Caco-2 (cell line): Measurements from ENCODE around the gene CNTN5. TPM values are rescaled to one million over a fixed set of nuclear protein-coding genes. Genes with fewer than 3 reads are reported as not detected.

Source experiments
- BruUV-seq: library from RNA; stranded (reverse); fragments of 400-500 nt; replicated peaks from 2 replicates; lab custom pipeline; 2021; lab: Mats Ljungman, UMichigan
- CTCF ChIA-PET: fragments of 300-600 bp; sonication (Branson Sonifier 250); formaldehyde crosslinking; loops from one replicate; lab custom pipeline; 2022; ENCODE audit warnings: antibody characterized with exemption; lab: Charles Lee
- POLR2A ChIA-PET: fragments of 300-600 bp; sonication (Branson Sonifier 250); formaldehyde crosslinking; loops from one replicate; lab custom pipeline; 2022; ENCODE audit warnings: antibody characterized with exemption; lab: Charles Lee
- DNase-seq, 2 experiments: peaks; one replicate each; pipeline versions ENCODE4 v3.0.0 to v3.0.0-alpha.2; 2020 to 2022
- H3K27me3 ChIP-seq: replicated peaks from 2 replicates; pipeline ENCODE4 v1.6.0; 2011; ENCODE audit warnings: low read length; ENCODE audit not compliant: control insufficient read depth, insufficient read depth
- H3K36me3 ChIP-seq: 2 replicates; pipeline ENCODE4 v1.5.1; 2011; ENCODE audit warnings: low read length; ENCODE audit not compliant: control insufficient read depth, insufficient read depth
- H3K4me1 ChIP-seq: fragments of 250-450 bp; sonication (Bioruptor Pico); 2 replicates; pipeline ENCODE4 v1.5.1; 2020; ENCODE audit warnings: mild to moderate bottlenecking
- H3K4me3 ChIP-seq: 2 replicates; pipeline ENCODE4 v1.5.1; 2011; ENCODE audit warnings: low read depth, mild to moderate bottlenecking, control low read depth, low read length
- H3K9me3 ChIP-seq: fragments of 250-450 bp; sonication (Bioruptor Pico); 2 replicates; pipeline ENCODE4 v1.5.1; 2020; ENCODE audit warnings: mild to moderate bottlenecking, moderate library complexity
- H3K27ac Mint-ChIP-seq: one replicate; pipeline ENCODE4 v1.8.0; 2022; ENCODE audit warnings: mixed read lengths; ENCODE audit not compliant: unreplicated experiment
- H3K27me3 Mint-ChIP-seq: one replicate; pipeline ENCODE4 v1.8.0; 2022; ENCODE audit warnings: mixed read lengths; ENCODE audit not compliant: insufficient read depth, unreplicated experiment
- H3K36me3 Mint-ChIP-seq: one replicate; pipeline ENCODE4 v1.8.0; 2022; ENCODE audit warnings: mild to moderate bottlenecking, mixed read lengths; ENCODE audit not compliant: insufficient read depth, unreplicated experiment
- H3K4me1 Mint-ChIP-seq: one replicate; pipeline ENCODE4 v1.8.0; 2022; ENCODE audit warnings: low read depth, mixed read lengths; ENCODE audit not compliant: unreplicated experiment
- H3K4me3 Mint-ChIP-seq: one replicate; pipeline ENCODE4 v1.8.0; 2022; ENCODE audit warnings: mild to moderate bottlenecking, moderate library complexity, mixed read lengths; ENCODE audit not compliant: unreplicated experiment
- H3K9me3 Mint-ChIP-seq: one replicate; pipeline ENCODE4 v1.8.0; 2022; ENCODE audit warnings: mixed read lengths; ENCODE audit not compliant: unreplicated experiment
- intact Hi-C: fragments of 100-400 bp; cut with micrococcal nuclease; formaldehyde crosslinking; loops from one replicate; pipeline ENCODE4 v1.10.0; 2022; ENCODE audit not compliant: unreplicated experiment
- total RNA-seq: library from RNA; stranded (reverse); gene quantifications from 2 replicates; pipeline ENCODE4 v1.2.3, GENCODE V29; 2022
- TF ChIP-seq, protein P1 (sequence below), 2 experiments: fragments of 200-600 bp in 1 of 2; IDR thresholded peaks; 1 replicate in 1 of 2; 2 replicates in 1 of 2; pipeline versions ENCODE4 v1.5.1 to v1.8.0; 2011 to 2022; ENCODE audit warnings: antibody characterized with exemption in 1 of 2, control low read depth in 1 of 2, inconsistent platforms in 1 of 2, low read depth in 1 of 2, low read length in 1 of 2, mild to moderate bottlenecking in 1 of 2, moderate library complexity in 1 of 2; ENCODE audit not compliant: insufficient read depth in 1 of 2, severe bottlenecking in 1 of 2, unreplicated experiment in 1 of 2

The CNTN5 gene
- total RNA-seq, 1 experiment from 2014 or later = 1.00 TPM

DNA sequence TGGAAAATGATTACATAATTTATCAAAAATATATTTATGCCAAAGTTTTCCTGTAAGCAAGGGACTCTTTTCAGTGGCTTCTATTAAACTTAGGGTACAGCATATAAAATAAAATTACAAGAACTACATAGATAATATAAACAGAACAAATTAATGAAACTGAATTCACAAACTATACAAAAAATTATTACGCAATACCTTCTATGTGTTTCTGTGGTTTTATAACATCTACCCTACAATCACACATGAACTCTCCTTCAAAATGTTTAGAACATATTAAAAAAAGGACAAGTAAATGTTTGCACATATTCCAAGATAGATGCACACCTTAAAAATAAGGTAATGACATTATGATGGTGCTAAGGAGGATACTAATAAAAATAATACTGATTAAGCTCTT is 235.9 kb downstream of the CNTN5 start:
- no peaks in the 10 kb centered on the region for H3K4me1 ChIP-seq
- ChIA-PET POLR2A (no interaction called here), CTCF (interaction anchor here (0.6 kb wide), 1 partner anchor 220 kb away, joined by 3 read pairs; no protein-coding TSS in a partner anchor)
- H3K36me3 Mint-ChIP-seq = no peaks in the 10 kb centered on the region
- H3K27ac Mint-ChIP-seq = no peak overlapping the region
- 0 out of 2 replicates have a peak, but pooled peaks cover 2% of the 10 kb centered on the region for H3K9me3 ChIP-seq
- H3K4me3 ChIP-seq = no peak overlapping the region
- no peak overlapping the region for H3K4me3 Mint-ChIP-seq
- no peaks in the 10 kb centered on the region for H3K27me3 Mint-ChIP-seq
- H3K36me3 ChIP-seq = no peaks in the 10 kb centered on the region
- DNase-seq = no peak
- no peaks in the 10 kb centered on the region for H3K27me3 ChIP-seq
- no peaks in the 10 kb centered on the region for H3K9me3 Mint-ChIP-seq
- intact Hi-C loops = no loop called here
- peaks cover 6% of the 10 kb centered on the region for H3K4me1 Mint-ChIP-seq
- BruUV-seq = no TSS peak
- TF ChIP-seq, protein P1, sequence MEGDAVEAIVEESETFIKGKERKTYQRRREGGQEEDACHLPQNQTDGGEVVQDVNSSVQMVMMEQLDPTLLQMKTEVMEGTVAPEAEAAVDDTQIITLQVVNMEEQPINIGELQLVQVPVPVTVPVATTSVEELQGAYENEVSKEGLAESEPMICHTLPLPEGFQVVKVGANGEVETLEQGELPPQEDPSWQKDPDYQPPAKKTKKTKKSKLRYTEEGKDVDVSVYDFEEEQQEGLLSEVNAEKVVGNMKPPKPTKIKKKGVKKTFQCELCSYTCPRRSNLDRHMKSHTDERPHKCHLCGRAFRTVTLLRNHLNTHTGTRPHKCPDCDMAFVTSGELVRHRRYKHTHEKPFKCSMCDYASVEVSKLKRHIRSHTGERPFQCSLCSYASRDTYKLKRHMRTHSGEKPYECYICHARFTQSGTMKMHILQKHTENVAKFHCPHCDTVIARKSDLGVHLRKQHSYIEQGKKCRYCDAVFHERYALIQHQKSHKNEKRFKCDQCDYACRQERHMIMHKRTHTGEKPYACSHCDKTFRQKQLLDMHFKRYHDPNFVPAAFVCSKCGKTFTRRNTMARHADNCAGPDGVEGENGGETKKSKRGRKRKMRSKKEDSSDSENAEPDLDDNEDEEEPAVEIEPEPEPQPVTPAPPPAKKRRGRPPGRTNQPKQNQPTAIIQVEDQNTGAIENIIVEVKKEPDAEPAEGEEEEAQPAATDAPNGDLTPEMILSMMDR (IDR thresholded peaks at IDR 0.05; ENCODE audit: insufficient read depth in 1 of 2, low read depth in 1 of 2, low read length in 1 of 2, severe bottlenecking in 1 of 2, unreplicated experiment in 1 of 2) = no peak

DNA sequence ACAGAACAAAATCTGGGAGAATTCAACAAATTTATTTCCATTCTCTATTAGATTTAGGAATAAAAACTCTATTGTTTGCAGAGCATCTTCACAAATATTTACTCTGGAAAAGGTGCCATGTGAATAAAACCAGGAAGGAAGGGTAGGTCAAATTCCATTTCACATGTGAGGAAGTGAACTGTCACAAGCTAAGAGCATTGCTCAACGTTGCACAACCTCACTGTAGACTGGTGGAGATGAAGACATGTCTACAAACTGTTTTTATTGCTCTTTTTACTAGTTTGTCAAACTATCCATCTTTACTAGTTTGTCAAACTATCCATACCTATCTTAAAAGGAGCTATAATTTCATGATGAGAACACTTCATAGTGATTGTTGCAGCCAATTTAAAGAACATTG is 236.4 kb downstream of the CNTN5 start:
- Mint-ChIP-seq H3K9me3 (no peaks in the 10 kb centered on the region), H3K4me1 (peaks cover 6% of the 10 kb centered on the region), H3K4me3 (no peak overlapping the region)

DNA sequence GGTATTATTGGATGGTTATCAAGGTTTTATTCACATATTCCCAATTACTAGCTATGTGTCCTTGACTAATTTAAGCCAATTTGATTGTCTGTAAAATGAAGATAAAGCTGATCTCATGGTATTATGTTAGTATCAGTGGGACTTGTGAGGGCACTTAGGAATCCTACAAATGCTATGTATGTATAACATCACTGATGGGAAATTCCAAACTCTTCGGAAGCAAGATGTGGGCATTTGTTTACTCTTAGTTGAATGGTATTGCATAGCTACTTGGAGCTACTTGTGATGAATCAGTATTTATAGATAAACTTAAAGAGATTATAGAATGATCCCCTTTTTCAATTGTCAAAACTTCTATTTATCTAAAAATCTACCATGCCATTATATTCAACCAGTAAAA is 239.9 kb downstream of the CNTN5 start:
- Histone ChIP-seq H3K27me3 (no peaks in the 10 kb centered on the region), H3K4me3 (no peak overlapping the region), H3K4me1 (no peaks in the 10 kb centered on the region), H3K9me3 (0 out of 2 replicates have a peak, but pooled peaks cover 2% of the 10 kb centered on the region), H3K36me3 (no peaks in the 10 kb centered on the region)
- Mint-ChIP-seq H3K9me3 (no peaks in the 10 kb centered on the region), H3K27ac (no peak overlapping the region), H3K4me3 (no peak overlapping the region), H3K27me3 (no peaks in the 10 kb centered on the region), H3K4me1 (peaks cover 6% of the 10 kb centered on the region), H3K36me3 (no peaks in the 10 kb centered on the region)
- TF ChIP-seq, protein P1 (IDR thresholded peaks at IDR 0.05; ENCODE audit: insufficient read depth in 1 of 2, low read depth in 1 of 2, low read length in 1 of 2, severe bottlenecking in 1 of 2, unreplicated experiment in 1 of 2) = no peak
- no peak for DNase-seq
- ChIA-PET POLR2A (no interaction called here), CTCF (no interaction called here)
- intact Hi-C loops = no loop called here
- BruUV-seq = no TSS peak

More for the DNA sequence above, 236.4 kb downstream of the CNTN5 start:
- no peaks in the 10 kb centered on the region for H3K36me3 ChIP-seq
- Mint-ChIP-seq H3K27ac (no peak overlapping the region), H3K36me3 (no peaks in the 10 kb centered on the region), H3K27me3 (no peaks in the 10 kb centered on the region)
- TF ChIP-seq, protein P1 (IDR thresholded peaks at IDR 0.05; ENCODE audit: insufficient read depth in 1 of 2, low read depth in 1 of 2, low read length in 1 of 2, severe bottlenecking in 1 of 2, unreplicated experiment in 1 of 2) = no peak
- no peak overlapping the region for H3K4me3 ChIP-seq
- ChIA-PET POLR2A (no interaction called here), CTCF (no interaction called here)
- H3K27me3 ChIP-seq = no peaks in the 10 kb centered on the region
- no TSS peak for BruUV-seq
- intact Hi-C loops = no loop called here
- H3K4me1 ChIP-seq = no peaks in the 10 kb centered on the region
- 0 out of 2 replicates have a peak, but pooled peaks cover 2% of the 10 kb centered on the region for H3K9me3 ChIP-seq
- peak; percentile 21 to 35 for DNase-seq
